Natural killer cell treated with Interleukin-12 subunit alpha and Interleukin-12 subunit beta and Interleukin-15 and Interleukin-18, amount 100 ng/mL, for 72 hours (primary cell): ENCODE results near the gene RXRG. TPM values are rescaled to one million over a fixed set of nuclear protein-coding genes. Genes with fewer than 3 reads are reported as not detected.

Experiments
- ATAC-seq, 2 donors: fragments of 150-1000 bp; cut with Tn5 transposase in 1 of 2; sonication (Bioruptor Pico), chemical (Tn5 transposase) in 1 of 2; 2 replicates each; pipeline ENCODE4 v1.10.0; 2021
- DNase-seq: peaks from one replicate; pipeline ENCODE4 v3.0.0; 2022; ENCODE audit warnings: low spot score
- H3K27ac Mint-ChIP-seq, 2 donors: 1 replicate in 1 of 2; 2 replicates in 1 of 2; pipeline ENCODE4 v1.8.0; 2022; ENCODE audit warnings: mixed read lengths in 2 of 2, mild to moderate bottlenecking in 1 of 2, moderate library complexity in 1 of 2
- H3K27me3 Mint-ChIP-seq, 2 donors: 1 replicate in 1 of 2; 2 replicates in 1 of 2; pipeline ENCODE4 v1.8.0; 2022; ENCODE audit warnings: mixed read lengths in 2 of 2
- H3K36me3 Mint-ChIP-seq: one replicate; pipeline ENCODE4 v1.8.0; 2022; ENCODE audit warnings: mixed read lengths
- H3K4me1 Mint-ChIP-seq, 2 donors: 1 replicate in 1 of 2; 2 replicates in 1 of 2; pipeline ENCODE4 v1.8.0; 2022; ENCODE audit warnings: low read depth in 2 of 2, mixed read lengths in 2 of 2, mild to moderate bottlenecking in 1 of 2
- H3K4me3 Mint-ChIP-seq: one replicate; pipeline ENCODE4 v1.8.0; 2022; ENCODE audit warnings: mixed read lengths
- H3K9me3 Mint-ChIP-seq: 2 replicates; pipeline ENCODE4 v1.8.0; 2022; ENCODE audit warnings: mixed read lengths
- total RNA-seq, 2 donors: library from RNA; stranded (reverse); gene quantifications; one replicate each; pipeline ENCODE4 v1.2.3, GENCODE V29; 2022

RXRG gene
- total RNA-seq, 2 donors from 2014 or later, result not detected

DNA sequence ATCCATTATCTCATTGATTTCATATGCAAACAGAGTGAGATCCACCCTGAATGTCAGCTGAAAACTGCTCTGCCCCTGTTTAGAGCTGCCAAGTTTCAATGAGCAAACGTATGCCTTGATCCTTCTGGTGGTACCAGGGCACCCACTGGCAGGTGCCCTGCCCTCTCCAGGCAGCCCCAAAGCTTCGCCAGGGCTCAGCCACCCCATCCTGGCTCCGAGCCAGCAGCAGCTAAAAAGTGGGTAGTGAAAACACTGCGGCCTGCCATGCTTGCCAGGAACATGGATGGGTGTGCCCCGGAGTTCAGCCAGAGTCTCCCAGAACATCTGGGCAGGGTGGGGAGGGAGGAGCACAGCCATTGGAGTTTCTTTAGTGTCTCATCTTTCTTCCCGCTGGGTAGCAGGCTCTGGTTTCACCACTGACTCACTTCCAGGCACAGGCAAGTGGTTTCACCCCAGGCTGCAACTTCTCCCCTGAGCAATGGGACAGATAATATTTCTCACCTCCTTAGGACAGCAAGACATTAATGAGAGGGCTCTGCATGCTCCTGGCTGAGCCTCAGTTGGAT lies 80.3 kb downstream of the RXRG start:
- H3K27me3 Mint-ChIP-seq, result peaks cover 47 to 53% of the 10 kb centered on the region in 2 donors
- no peak for DNase-seq
- no peak overlapping the region for H3K4me3 Mint-ChIP-seq
- peaks cover 0 to 4% of the 10 kb centered on the region in 2 donors for H3K4me1 Mint-ChIP-seq
- peak in 1 of 2 donors; percentile 25 for ATAC-seq
- no peaks in the 10 kb centered on the region for H3K9me3 Mint-ChIP-seq
- H3K36me3 Mint-ChIP-seq, result no peaks in the 10 kb centered on the region
- H3K27ac Mint-ChIP-seq, result no peak overlapping the region

DNA sequence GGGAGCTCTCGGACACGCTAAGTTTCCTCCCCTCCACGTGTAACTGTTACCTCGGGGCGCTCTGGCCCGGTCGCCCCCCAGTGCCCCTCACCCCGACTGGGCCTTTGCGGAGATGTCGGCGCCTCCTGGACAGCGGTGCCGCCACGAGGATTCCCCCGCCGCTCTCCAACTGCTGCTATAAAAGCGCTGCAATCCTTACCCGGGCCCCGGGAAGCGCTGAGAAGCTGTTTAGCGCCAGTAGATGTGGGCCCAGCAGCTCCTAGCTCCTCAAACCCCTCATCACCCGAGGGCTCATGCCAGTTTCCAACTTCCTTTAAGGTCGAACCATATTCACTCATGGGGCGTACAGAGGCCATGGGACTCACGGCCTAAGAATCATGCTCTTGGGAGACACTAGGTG lies 88.0 kb downstream of the RXRG start:
- H3K4me1 Mint-ChIP-seq, result no peaks in the 10 kb centered on the region
- no peaks in the 10 kb centered on the region for H3K36me3 Mint-ChIP-seq
- DNase-seq (no peak), ATAC-seq (no peak)
- H3K4me3 Mint-ChIP-seq, result no peak overlapping the region
- no peaks in the 10 kb centered on the region for H3K9me3 Mint-ChIP-seq
- peaks cover 53 to 61% of the 10 kb centered on the region in 2 donors for H3K27me3 Mint-ChIP-seq
- no peak overlapping the region for H3K27ac Mint-ChIP-seq

DNA sequence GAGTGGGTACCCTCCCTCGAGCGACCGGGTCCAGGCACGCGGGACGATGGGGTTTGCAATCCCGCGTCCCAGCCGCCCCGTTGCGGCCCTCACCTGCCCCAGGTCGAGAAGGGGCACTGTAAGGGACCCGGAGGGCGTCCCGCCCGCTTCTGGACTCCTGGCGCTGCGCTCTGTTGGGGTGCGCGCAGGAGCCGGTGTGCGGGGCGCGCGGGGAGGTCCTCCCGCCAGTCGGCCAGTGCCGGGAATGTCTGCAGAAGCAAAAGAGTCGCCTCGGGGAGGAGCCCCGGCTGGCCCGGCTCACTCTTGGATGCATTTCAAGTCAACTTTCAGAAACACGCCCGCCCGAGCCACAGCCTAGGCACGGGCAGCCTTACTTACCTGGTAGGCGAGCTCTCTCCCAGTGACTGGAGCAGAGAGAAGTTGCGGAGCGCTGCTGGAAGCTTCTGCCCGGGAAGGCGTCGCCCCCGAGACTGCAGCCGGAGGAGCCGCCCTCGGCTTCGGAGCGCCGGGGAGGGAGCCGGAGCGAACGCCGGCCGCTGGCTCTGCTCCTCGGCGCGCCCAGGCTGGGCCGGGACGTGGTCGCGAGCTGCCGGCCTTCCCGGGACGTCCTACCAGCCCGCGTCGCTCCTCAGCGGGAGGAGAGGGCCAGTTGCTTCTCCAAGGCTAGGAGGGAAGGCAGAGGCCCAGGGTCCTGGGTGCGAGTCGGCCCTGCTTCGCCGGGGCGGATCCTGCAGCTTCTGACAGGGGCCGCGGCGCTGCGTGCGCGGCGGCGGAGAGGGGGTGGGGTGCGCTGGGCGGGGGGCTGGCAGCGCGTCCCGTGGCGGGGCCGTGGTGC lies 88.7 kb downstream of the RXRG start, which contains the start of gene LMX1A:
Gene LMX1A, minus strand, starts transcription at position 739 of the 835 bp plus-strand sequence. CDS start 1,156 bp downstream, outside the sequence.
- H3K36me3 Mint-ChIP-seq, result no peaks in the 10 kb centered on the region
- H3K4me1 Mint-ChIP-seq, result no peaks in the 10 kb centered on the region
- no peak within 1 kb of the TSS for H3K4me3 Mint-ChIP-seq
- DNase-seq (no peak), ATAC-seq (no peak)
- H3K27ac Mint-ChIP-seq, result no peak within 1 kb of the TSS
- no peaks in the 10 kb centered on the region for H3K9me3 Mint-ChIP-seq
- peaks cover 52 to 68% of the 10 kb centered on the region in 2 donors for H3K27me3 Mint-ChIP-seq

DNA sequence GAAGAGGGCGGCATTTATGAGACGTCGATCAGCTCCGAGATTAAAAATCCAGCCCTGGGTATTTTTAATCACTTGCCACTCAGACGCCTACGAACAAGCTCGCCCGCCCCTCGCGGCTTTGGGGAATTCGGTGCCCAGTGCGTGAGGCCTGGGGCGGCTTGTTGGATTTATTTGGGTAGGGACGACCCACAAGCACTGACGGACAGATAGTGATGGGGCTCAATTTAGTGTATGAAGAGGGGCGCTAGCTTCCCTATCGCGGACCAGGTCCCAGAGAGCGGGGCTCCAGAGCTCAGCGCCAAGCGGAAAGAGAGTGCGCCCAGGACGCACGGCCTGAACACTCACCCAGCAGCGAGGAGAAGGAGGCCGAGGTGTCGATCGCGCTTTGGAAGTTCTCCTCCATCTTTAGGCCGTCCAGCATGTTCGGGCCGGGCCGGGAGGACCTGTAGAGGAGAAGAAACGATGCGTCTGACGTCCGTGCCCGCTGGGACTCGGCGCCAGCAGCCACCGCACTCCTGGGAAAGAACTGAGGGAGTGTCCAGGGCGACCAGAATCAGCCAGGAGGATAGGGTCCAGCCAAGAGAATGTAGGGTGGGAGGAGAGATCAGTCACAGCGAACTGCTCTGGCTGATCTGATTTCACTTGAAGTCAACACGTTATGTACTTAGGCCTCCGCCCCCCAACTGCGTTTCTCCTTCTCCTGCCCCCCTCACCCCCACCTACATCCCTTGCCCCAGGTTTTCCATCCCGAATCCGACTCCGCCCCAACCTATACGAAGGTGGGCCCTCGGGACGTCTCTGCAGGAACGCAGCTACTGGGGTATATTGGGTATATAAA lies 89.6 kb downstream of the RXRG start:
- Mint-ChIP-seq H3K27ac (no peak overlapping the region), H3K36me3 (no peaks in the 10 kb centered on the region), H3K9me3 (no peaks in the 10 kb centered on the region), H3K4me1 (no peaks in the 10 kb centered on the region), H3K27me3 (peaks cover 52 to 69% of the 10 kb centered on the region in 2 donors), H3K4me3 (no peak overlapping the region)
- DNase-seq (no peak), ATAC-seq (peak in 1 of 2 donors; percentile 37)

DNA sequence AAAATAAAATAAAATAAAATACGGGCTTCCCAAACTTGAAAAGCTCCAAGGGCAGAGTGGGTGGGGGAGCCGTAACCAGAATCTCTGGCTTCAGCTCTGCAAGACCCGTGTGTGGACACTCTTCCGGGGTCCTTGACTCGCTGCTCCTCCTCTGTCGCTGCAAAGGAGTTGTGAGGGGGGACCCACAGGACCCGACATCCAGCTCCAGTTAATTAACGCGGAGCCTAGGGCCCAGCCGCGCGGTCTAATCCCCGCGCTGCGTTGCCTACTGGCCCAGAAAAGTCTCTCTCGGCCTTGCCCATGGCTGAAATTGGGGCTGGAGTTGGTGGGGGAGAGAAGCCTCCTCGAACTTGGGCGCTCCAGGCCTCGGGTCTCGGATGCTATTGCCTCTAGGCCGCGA lies 90.2 kb downstream of the RXRG start:
- H3K4me3 Mint-ChIP-seq, result no peak overlapping the region

DNA sequence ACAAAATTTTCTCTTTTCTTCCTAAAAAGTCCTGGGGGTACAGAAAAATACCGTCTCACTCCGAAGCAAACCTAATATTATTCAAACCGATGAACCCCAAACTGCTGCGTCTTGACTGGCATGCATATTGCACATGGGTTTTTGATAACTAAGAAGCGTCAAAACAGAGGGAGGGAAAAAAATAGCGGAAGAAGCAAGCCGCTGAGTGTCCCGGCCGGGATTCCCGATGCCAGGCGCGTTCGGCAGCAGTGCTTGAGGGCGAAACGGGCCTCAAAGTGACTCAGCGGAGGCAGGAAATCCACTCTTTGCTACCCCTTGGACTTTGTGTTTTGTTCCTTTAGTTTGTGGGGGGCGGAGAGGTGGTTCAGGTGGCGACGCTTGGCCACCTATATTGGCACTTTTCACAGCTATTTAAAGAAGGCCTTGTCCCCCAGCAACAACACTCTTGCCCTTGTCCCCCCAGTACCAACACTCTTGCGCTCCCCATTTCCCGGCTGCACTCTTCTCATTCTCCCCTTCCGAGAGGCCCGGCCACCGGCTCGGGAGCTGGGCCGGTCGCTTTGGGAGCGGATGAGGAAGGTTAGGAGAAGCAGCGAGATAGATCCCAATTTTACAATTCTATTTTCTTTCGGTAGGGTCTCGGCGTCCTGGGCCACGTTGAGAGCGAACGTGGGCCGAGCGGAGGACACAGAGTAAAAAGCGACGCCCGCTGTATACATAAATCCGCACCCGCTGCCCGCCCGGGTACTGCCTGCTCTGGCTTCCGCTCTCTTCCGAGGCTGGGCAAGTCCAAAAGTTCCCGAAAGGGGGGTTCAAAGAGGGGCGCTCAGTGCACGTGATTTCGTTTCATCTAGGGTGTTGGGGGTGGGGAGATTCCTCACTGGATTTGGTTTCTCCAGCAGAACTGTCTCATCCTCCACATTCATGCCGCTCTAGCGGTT lies 90.9 kb downstream of the RXRG start:
- Mint-ChIP-seq H3K36me3 (no peaks in the 10 kb centered on the region), H3K4me1 (no peaks in the 10 kb centered on the region), H3K9me3 (no peaks in the 10 kb centered on the region), H3K27ac (no peak overlapping the region), H3K27me3 (peaks cover 53 to 72% of the 10 kb centered on the region in 2 donors), H3K4me3 (peak overlapping the region; percentile 15)
- ATAC-seq (no peak), DNase-seq (no peak)

More for the DNA sequence above, 90.2 kb downstream of the RXRG start:
- H3K36me3 Mint-ChIP-seq, result no peaks in the 10 kb centered on the region
- no peaks in the 10 kb centered on the region for H3K4me1 Mint-ChIP-seq
- no peak for ATAC-seq
- no peaks in the 10 kb centered on the region for H3K9me3 Mint-ChIP-seq
- H3K27me3 Mint-ChIP-seq, result peaks cover 46 to 65% of the 10 kb centered on the region in 2 donors
- no peak for DNase-seq
- no peak overlapping the region for H3K27ac Mint-ChIP-seq

DNA sequence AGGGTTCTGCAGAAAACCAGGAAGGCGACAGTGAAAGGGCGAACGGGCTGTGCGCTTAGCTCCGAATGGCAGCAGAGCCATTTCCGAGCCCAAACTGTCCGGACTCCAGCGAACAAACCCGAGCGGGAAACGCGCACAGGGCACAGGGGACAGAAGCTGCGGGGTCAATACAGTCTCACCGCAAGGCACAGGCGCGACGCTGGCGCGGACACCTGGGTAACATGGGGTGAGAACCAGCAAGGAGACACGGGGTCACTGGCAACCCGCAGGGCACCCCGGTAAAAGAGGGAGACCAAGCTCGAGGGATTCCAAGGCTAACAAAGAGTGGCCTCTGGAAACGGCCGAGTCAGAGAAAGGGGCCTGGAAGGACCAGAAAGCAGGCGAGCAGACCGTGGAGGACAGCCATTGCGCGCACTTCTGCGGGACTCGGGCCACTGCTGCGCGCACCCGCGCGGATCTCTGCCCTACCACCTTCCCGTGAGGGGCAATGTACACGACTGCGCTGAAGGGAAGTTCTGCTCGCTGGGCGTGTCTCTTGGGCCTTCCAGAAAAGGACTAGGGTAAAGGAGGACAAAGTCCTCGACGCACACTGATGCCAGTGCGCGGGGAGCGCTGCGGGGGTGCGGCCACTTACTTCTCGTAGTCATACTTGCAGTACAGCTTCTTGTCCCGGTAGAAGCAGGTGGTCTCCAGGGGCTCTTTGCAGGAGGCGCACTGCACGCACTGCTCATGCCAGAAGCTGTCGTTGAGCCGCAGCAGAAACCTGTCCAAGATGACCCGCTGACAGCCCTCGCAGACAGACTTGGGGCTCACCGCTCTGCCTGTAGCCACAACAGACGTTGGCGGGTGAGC lies 92.3 kb downstream of the RXRG start:
- no peak overlapping the region for H3K4me3 Mint-ChIP-seq
- ATAC-seq (peak in 1 of 2 donors; percentile 24), DNase-seq (no peak)
- H3K4me1 Mint-ChIP-seq, result no peaks in the 10 kb centered on the region
- H3K27ac Mint-ChIP-seq, result no peak overlapping the region
- peaks cover 57 to 78% of the 10 kb centered on the region in 2 donors for H3K27me3 Mint-ChIP-seq
- no peaks in the 10 kb centered on the region for H3K9me3 Mint-ChIP-seq
- H3K36me3 Mint-ChIP-seq, result no peaks in the 10 kb centered on the region

DNA sequence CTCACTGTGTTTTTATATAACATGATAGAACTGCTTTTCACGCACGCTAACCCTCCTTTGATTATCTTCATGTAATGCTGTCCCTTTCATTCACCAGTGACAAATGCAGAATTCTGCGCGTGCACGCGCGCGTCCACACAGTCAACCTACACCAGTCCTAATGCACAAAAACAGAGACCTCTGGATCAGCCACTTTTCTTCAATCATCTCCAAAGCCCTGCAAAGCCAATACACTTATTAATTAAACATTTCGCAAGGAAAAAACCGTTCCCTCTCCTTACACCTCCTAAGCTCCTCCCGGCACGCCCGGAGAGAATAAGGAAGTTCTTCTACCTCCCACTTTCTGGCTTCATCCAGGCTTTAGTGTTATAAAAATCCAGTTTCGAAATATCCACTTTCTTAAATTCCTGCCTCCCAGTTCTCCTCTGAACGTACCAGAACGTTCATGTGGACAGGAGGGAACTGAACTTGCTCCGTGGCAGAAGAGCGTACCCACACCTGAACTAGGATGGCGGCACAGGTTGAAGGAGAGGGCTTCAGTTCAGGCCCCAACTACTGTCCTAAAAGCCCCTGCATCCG lies 93.0 kb downstream of the RXRG start:
- H3K9me3 Mint-ChIP-seq, result no peaks in the 10 kb centered on the region
- no peak overlapping the region for H3K27ac Mint-ChIP-seq
- H3K36me3 Mint-ChIP-seq, result no peaks in the 10 kb centered on the region
- DNase-seq (no peak), ATAC-seq (no peak)
- peaks cover 54 to 78% of the 10 kb centered on the region in 2 donors for H3K27me3 Mint-ChIP-seq
- H3K4me3 Mint-ChIP-seq, result no peak overlapping the region
- no peaks in the 10 kb centered on the region for H3K4me1 Mint-ChIP-seq

Other genes starting within 250 kb of the RXRG start
- gene LMX1A, start 88.4 kb downstream of the RXRG start, total RNA-seq, result not detected
- gene LRRC52, start 98.9 kb upstream of the RXRG start, total RNA-seq, result not detected
- 10 to 100 TPM; 19.5 to 29.5 TPM for gene MGST3, start 186.1 kb upstream of the RXRG start, total RNA-seq